Superior temporal gyrus (tissue), 1 donor: ENCODE data around the gene DAAM2.
A peak's percentile ranks its signal among the peaks of the same experiment; 100 is the strongest.

Experiments
- DNase-seq: peaks from one replicate; pipeline ENCODE4 v3.0.0-alpha.2; 2016; ENCODE audit errors: extremely low spot score

The DAAM2 gene

DNA sequence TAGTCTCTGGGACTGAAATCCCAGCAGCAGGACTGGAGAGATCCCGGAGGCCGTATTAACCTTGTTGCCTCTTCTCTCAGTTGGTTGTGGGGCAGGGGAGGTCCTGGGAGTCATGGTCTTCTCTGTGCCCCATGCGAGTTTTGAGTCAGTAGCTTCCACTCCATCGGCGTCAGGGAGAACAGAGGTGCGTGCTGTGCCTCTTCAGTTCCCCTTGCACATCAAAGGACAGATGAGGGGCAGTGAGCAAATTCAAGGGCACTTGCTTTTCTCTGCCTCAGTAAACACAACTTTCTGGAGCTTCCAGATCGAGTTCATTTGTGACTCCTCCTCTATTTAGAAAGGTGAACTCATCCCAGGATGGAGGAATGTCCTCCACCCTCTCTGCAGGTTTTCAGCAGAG lies 93.5 kb downstream of the DAAM2 start:
- DNase-seq, result no peak

DNA sequence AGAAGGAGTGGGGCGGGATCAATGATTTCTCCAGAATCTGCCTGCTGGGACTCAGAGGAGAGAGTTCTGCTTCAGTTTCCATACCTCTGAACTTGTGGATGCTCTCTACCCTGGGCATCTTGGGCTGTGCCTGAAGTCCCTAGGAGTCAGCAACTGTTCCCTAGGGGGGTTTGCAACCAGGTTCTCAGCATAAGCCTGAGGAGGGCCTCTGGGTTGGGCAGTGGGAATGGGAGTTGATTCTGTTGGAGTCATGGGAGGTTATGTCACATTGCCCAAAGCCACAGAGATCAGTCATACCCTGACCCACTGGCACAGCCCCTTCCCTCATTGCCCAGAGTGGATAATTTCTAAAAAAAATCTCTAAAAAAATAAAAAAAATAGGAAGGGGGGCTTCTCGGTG lies 94.7 kb downstream of the DAAM2 start:
- no peak for DNase-seq

DNA sequence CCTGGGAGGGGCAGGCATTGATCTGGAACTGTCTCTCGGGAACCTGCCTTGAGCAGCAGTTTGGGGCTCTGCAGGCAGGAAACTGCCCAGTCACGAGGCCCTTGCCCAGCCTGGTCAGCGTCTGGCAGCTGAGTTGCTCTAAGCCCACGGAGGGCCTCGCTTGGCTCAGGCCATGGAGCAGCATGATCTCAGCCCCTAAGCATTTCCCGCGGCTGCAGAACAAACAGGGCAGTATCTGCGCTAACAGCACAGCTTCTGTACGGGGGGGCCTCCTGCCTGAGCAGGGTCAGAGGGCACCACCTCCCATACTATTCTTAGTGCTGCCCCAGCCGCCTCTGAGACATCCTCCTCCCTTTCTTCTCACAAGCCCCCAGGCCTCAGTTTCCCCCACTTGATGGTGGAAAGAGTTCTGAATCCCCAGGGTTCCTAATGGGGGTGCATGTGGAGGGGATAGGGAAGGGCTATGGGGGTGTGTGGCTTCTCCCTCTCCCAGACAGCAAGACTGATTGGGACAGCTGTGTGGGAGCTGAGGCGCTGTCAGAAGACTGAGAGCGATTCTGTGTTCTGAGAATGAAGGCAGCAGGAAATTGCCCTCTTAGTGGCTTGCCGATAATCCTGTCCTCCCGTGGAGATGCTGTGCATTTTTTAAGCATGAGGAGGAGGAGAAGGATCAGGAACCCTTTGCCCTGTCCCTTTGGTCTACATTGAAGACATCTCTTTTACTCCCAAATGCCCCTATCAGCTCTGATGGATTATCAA lies 95.7 kb downstream of the DAAM2 start:
- peak; percentile 85 for DNase-seq

DNA sequence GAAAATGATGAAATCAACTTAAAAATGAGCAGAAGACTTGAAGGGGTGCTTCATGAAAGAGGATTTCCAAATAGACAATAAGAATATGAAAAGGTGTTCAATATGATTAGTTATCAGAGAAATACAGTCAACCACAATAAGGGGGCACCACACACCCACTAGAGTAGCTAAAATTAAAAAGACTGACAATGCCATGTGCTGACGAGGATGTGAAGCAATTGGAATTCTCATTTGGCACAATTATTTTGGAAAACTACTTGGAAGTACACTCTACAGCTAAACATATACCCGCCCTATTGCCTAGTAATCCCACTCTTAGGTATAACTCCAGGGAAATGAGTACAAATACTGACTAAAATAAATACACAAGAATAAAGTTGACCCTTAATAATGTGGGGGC lies 97.1 kb downstream of the DAAM2 start:
- DNase-seq, result no peak

DNA sequence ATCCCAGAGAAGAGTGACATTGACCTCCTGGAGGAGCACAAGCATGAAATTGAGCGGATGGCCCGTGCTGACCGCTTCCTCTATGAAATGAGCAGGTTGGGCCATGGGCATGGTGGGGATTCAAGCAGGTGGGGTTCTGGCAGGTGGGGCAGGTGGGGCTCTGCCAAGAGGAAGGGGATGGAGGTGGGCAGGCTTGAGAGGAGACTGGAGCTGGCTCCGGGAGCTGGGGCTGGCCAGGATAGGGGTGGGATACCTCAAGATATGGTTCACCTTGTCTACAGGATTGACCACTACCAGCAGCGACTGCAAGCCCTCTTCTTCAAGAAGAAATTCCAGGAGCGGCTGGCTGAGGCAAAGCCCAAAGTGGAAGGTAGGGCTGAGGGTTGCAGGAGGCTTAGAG lies 99.2 kb downstream of the DAAM2 start:
- no peak for DNase-seq

DNA sequence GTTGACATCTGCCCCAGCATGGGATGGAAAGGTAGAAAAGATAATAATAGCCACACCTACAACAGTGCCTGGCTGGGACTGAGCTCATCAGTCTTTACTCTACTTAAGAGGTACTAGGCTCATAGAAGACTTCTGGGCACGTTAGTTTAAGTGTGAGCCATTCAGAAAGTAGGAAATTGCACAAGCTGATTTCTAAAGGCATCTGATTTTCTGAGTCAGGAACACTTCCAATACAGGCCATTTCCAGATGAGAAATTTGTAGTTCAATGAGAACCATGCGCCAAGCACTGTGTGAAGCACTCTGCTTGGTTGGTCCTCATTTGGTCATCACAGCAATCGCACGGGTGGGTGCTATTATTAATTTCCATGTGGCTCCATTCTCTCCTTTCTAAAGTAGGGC lies 99.8 kb downstream of the DAAM2 start:
- no peak for DNase-seq

DNA sequence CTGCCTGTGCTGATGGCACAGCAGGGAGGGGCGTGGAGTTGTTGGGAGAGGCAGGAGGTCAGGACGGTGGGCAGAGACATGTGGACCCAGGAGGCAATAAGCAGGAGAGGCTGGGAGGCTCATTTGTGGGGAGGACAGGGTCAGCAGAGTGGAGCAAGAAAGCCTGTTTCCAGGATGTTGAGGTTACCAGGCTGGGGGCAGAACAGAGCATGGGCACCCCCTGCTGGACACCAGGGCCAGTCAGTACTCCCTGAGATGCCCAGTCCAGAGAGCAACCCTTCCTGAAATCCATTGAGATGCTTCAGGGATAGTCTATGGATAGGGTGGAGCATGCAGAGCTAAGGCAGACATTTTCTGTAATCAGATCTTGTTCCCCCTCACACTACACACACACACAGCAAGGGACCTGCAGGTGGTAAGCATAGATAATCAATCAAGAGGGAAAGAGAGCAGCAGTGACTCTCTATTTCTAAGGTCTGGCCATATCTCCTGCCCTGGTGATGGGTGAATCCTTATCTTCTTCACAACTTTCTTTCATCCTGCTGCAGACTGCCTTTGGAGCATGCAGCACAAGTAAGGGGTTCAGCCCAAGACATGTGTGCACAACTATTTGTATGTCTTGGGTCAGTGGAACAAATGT lies 100.4 kb downstream of the DAAM2 start:
- peak; percentile 79 for DNase-seq

DNA sequence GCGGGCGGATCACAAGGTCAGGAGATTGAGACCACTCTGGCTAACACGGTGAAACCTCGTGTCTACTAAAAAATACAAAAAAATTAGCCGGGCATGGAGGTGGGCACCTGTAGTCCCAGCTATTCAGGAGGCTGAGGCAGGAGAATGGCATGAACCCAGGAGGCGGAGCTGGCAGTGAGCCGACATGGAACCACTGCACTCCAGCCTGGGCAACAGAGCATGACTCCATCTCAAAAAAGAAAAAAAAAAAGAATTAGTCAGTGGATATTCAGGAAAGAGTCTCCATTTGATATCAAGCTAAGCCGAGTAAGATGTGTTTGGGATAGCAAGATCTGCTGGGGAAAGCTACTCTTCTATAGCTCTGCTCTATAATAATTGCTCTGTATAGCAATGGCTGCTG lies 101.1 kb downstream of the DAAM2 start:
- no peak for DNase-seq

DNA sequence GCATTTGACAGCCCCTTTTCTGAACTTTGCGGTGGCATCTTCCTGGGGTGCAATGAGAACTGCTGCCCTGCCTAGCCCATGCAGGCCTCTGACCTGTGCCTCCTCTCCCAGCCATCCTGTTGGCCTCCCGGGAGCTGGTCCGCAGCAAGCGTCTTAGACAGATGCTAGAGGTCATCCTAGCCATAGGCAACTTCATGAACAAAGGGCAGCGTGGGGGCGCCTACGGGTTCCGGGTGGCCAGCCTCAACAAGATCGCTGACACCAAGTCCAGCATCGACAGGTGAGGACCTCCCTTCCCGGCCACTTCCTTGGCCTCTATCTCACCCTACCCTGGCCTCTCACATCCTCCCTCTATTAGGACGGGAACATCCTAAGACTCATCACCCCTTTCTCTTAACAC lies 104.5 kb downstream of the DAAM2 start:
- no peak for DNase-seq

DNA sequence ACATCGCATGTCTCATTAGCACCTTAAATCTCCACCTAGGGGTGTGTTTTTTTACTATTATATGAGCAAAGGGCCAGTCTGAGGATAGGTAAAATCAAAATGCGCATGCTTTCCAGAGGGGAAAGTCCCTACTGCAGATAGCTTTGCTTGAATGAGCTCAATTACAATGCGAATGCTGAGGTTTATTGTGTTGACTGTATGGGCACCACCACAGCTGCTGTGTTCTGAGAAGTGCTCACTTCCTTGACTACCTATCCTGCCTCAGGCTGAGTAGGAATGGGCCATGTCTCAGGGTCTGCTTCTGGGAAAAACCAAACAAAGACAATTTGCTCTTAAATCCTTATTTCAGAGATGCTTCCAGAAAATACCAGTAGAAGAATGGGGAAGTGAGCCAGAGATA lies 105.5 kb downstream of the DAAM2 start:
- DNase-seq, result no peak

DNA sequence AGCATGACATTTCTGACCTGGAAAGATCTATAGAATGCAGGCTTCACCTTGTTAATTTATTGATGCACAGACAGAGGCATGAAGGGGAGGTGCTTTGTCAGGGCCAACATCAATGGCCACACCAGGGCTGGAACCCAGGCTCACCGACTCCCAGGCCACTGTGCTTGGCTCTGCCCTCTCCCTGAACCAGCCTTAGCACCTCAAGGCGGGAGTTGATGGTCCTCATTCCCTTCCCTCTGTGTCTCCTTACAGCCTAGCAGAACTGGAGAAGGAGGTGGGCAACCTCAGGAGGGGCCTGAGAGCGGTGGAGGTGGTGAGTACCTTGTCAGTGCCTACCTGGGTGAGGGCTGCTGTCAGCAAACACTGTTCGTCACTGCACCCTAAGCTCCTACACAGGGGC lies 106.4 kb downstream of the DAAM2 start:
- no peak for DNase-seq

DNA sequence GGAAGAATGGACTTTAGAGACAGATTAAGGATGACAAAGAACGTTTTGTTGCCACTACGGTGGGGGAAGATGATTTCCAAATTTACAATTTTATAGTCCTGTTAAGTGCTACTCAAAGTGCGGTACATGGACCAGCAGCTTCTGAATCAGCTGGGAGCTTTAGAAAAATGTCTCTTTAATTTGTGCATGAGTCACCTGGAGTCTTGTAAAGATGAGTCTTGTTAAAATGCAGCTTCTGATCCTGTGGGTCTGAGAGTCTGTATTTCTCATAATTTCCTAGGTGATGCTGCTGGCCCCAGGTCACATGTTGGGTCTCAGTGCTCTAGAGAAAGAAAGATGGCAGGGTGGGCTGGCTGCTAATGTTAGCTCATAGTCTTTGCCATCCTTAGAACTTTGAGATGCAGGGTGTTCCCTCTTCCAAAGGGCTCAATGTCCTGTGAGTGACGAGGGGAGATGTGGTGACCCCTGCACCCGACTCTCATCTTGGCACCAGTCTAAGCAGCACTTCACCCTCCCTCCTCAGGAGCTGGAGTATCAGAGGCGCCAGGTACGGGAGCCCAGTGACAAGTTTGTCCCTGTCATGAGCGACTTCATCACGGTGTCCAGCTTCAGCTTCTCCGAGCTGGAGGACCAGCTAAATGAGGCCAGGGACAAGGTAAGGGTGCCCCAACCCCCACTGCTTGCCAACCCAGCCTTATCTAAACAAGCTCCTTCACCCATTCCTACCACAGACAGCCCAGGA lies 107.5 kb downstream of the DAAM2 start:
- no peak for DNase-seq

DNA sequence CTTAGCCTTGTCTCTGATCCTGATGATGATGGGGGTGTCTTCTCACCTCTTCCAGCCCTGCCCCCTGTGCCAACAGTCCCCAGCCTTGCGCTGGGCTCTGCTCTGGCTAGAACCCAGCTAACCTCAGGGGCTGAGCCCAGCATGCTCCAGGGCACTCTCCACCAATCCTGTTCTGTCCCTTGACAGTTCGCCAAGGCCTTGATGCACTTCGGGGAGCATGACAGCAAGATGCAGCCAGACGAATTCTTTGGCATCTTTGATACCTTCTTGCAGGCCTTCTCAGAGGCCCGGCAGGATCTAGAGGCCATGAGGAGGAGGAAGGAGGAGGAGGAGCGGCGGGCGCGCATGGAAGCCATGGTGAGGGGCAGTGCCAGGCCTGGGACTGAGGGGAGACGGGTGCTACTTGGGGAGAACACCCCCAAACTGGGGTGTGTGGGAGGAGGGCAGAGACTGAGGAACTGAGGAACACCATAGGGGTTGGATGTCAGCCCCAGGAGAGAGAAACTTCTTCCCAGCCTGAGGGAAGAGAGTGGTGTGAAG lies 109.0 kb downstream of the DAAM2 start:
- DNase-seq, result no peak

DNA sequence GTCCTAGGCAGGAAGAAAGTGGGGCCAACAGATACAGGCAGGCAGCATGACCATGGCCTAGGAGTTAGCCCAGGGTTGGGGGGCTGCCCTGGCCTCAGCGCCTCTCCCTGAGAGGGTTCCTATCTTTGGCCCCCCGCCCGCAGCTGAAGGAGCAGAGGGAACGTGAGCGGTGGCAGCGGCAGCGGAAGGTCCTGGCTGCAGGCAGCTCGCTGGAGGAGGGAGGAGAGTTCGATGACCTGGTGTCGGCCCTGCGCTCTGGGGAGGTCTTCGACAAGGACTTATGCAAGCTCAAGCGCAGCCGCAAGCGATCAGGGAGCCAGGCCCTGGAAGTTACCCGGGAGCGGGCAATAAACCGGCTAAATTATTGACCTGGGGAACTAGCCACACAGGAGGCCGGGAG lies 109.5 kb downstream of the DAAM2 start:
- no peak for DNase-seq

DNA sequence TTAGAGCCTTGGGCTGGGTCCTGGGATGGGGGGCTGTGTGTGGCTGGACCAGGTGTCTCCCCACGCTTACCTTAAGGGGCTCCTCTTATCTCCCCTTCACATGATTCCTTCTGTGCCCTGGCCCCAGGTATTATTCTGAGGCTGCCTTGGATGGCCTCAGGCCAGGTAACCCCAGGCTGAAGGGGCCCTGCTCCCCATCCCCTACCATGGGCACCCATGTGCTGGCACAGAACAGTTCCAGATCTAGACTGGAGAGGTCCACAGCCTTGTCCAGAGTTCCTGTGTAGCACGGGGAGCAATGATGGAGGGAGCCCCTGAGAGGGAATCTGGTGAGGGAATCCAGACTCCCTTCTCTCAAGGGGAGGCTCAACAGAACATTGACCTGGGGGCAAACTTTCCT lies 110.0 kb downstream of the DAAM2 start:
- no peak for DNase-seq

DNA sequence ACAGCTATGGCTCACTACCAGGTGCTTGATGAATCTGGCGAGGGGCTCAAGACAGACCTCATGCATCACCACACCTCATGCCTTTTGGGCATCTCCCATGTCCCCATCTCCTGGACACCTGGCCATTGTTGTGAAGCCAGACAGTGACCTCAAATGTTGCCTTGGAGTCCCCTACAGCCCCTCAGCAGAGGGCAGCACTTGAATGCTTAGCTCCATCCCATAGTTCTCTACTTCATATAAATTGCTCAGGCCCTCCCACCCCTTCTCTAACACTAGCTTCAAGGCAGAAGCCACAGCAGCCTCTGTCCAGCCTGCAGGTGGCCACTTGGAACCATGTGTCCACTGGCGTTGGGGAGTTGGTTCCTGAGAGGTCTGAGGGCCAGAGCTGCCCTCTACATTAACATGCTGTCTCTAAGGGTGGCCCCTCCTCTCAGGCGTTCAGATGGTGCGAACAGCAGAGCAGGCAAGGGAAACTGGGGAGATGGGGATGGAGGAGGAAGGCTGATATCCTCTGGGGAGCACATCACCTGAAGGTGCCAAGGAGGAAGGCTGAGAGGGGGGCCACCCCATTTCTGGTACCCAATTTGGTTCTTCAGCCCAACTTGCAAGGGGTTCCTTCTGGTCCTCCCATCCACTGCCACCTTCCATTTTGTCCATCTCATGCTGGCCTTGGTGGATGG lies 110.8 kb downstream of the DAAM2 start:
- no peak for DNase-seq

DNA sequence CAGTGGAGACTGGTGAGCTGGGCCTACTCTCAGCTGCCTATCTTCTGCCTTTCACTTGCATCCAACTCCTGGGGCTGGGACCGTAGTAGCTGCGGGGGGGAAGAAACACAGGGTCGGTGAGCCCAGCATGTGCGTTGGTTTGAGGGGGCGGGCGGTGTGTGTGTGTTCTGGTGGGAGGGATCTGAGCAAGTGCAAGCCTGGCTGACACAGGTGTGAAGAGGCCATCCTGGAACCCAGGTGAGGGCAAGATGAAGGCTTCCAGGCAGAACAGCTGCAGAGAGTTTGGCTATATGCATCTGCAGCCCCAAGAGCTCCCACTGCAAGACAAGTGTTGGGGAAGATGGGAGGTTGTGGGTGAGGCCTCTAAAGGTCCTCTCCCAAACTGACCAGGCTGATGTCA lies 111.5 kb downstream of the DAAM2 start:
- no peak for DNase-seq

DNA sequence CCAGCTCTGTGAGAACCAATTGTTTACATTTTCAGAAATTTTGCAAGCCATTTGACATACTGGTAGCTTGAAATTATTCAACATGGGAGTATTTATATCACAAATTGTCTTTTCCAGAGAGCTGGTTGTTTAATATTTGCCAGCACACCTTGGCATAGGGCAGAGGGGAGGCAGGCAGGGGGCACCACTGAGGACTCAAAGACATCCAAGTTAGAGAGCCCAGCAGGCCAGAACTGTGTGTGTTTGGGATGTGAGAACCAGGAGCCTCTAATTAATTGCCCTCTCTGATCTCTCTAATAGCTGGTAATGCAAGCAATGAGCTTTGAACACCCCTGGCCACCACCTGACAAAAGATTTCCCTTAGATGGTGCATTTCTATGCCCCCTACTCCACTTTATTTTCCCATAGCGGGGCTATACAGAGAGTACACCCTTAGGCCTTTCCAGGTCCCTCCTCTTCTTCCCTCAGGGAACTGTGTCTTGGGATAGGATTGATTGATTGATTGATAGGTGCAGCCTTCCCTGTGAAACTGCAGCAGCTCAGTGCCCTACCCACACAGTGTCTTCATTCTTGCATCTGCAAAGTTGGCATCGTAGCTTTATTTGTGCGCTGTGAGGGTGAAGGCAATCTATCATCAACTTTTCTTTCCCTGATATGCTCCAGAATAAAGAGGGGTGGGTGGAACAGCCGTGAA lies 112.9 kb downstream of the DAAM2 start:
- DNase-seq, result no peak

DNA sequence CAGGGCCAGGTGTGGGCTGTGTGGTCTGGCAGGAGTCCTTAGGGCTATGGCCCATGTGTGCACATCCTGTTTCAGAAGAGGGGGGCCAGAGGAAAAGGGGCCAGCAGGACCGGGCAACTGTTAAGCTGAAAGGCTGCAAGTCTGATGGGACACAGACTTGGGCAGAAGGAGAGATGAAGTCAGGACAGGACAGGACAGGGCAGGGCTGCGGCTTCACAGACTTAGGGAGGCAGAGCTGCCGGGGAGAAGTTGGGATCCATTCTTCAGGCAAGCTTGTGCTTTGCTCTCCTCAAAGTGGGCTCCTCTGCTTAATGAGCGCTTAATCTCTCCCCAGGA lies 113.4 kb downstream of the DAAM2 start:
- DNase-seq, result no peak

DNA sequence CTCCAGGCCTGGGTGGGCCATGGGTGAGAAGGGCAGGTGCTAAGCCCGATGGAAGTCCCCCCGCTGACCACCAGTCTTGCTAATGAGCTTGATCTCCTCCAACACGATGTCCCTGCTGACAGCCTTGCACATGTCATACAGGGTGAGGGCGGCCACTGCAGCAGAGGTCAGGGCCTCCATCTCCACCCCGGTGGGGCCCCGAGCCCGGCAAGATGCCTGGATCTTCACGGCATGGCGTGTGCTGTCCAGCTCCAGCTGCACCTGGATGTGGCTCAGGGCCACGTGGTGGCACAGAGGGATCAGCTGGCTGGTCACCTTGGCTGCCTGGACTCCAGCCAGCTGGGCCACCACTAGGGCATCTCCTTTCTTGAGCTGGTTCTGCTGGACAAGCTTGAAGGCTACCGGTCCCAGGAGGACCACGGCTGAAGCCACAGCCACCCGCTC lies 114.2 kb downstream of the DAAM2 start:
- DNase-seq, result no peak

DNA sequence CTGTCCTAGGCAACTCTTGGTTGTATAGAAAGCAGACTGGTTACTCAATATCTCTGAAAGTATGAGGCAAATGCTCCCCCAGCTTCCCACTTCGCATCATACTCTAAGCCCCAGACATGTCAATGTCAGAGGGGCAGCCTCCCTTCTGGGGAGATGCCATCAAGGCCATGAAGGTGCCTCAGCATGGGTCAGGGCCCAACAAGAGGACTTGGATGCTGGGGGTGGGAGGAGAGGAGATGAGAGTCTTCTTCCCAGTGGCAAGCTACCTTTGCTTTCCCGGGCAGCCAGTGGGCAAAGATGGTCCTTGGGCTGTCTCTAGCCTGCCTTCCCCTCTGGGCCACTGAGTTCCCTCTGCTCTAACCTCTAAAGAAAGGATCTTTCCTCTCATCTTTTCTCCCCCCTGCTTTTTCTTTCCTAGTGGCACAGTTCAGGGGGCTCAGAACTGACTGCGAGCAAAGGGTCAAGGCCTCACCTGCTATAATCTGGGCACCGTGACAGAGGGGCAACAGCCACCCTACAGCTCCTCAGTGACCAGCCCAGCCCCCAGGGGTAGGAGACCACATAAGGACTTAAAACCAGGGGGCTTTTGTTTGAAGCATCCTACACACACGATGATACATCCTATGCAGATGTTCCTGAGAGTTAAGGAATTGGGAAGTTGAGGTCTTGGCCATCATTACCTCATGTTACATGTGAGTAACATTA lies 115.8 kb downstream of the DAAM2 start:
- no peak for DNase-seq
